Epithelial cell of umbilical artery (primary cell): ENCODE results near the gene SLC5A8. TPM values are rescaled to one million over a fixed set of nuclear protein-coding genes. Genes with fewer than 3 reads are reported as not detected.

Source experiments
- total RNA-seq: library from RNA; depleted of rRNA; stranded (reverse); fragments of >200 nt; gene quantifications from 2 replicates; pipeline ENCODE4 v1.2.3, GENCODE V29; 2014

SLC5A8 gene, protein sequence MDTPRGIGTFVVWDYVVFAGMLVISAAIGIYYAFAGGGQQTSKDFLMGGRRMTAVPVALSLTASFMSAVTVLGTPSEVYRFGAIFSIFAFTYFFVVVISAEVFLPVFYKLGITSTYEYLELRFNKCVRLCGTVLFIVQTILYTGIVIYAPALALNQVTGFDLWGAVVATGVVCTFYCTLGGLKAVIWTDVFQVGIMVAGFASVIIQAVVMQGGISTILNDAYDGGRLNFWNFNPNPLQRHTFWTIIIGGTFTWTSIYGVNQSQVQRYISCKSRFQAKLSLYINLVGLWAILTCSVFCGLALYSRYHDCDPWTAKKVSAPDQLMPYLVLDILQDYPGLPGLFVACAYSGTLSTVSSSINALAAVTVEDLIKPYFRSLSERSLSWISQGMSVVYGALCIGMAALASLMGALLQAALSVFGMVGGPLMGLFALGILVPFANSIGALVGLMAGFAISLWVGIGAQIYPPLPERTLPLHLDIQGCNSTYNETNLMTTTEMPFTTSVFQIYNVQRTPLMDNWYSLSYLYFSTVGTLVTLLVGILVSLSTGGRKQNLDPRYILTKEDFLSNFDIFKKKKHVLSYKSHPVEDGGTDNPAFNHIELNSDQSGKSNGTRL
- total RNA-seq = not detected in 2 replicates

DNA sequence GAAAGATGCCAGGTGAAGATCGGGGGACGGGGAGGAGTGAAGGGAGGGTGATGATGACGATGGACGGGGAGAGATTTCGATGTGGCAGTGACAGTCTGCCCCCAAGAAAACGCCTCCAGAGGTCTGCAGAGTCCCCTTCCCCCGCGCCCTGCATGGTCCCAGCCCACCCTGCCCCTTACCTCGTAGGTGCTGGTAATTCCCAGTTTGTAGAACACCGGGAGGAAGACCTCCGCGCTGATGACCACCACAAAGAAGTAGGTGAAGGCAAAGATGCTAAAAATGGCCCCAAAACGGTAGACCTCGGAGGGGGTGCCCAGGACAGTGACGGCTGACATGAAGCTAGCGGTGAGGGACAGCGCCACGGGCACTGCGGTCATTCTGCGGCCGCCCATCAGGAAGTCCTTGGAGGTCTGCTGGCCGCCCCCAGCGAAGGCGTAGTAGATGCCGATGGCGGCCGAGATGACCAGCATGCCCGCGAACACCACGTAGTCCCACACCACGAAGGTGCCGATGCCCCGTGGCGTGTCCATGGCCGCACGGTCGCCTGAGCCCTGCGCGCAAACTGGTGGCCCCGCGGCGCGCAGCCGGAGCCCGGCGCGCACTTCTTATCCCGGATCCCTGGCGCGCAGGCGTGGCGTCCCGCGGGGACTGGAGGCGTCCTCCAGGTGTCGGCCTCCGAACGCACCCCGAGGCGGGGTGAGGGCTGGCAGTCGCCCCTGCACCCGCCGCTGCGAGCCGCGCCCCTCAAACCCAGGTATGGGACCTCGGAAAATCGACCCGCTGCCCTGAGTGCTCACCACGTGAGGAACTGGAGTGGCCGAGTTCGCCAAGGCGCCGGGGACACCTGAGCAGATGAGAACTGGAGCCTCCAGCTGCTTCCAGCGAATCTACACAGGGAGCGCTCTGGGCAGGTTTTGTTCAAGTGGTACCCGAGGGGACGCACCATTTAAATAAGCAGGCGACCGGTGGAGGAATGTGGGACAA is at the start of gene SLC5A8:
Gene SLC5A8, minus strand, starts transcription at position 920 of the 984 bp plus-strand sequence. Its CDS starts 390 bp downstream, at position 530.

Other genes with a start within 250 kb of the SLC5A8 start
- gene UTP20, start 69.9 kb upstream of the SLC5A8 start, total RNA-seq = 18.5 and 23.1 TPM in 2 replicates
- 81.8 and 88.4 TPM in 2 replicates for gene ARL1, start 197.5 kb upstream of the SLC5A8 start, total RNA-seq